HG03045 (cell line): ENCODE results near the gene EEPD1.
"Not testable (repeated sequence)": the region's sequence is repeated elsewhere in the genome, so short reads cannot be mapped to it uniquely, and the experiment has no call there.

Experiments
- ATAC-seq: cut with Tn5 transposase; IDR thresholded peaks from one replicate; pipeline ENCODE4 v1.9.1; 2021; ENCODE audit warnings: mild to moderate bottlenecking, moderate library complexity; ENCODE audit not compliant: unreplicated experiment

Gene EEPD1

DNA sequence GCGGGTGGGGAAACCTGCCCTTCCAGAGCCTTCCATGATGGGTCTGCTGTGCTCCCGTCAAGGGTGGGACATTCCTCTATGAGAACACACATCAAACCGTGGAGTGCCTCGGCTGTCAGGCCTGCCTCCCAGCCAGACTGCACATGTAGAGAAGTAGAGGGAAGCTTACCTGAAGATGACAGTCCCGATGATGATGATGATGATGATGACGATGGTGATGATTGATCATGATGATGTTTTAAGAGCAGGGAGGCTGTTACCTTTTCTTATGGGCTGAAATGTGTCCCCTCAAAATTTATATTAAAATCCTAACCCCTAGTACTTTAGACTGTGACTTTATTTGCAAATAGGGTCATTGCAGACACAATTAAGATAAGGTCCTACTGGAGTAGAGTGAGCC is 160.6 kb downstream of the EEPD1 start:
- no peak for ATAC-seq

GRCh38 chr7:36314491-36314890 is 161.4 kb downstream of the EEPD1 start:
- ATAC-seq: no peak

DNA sequence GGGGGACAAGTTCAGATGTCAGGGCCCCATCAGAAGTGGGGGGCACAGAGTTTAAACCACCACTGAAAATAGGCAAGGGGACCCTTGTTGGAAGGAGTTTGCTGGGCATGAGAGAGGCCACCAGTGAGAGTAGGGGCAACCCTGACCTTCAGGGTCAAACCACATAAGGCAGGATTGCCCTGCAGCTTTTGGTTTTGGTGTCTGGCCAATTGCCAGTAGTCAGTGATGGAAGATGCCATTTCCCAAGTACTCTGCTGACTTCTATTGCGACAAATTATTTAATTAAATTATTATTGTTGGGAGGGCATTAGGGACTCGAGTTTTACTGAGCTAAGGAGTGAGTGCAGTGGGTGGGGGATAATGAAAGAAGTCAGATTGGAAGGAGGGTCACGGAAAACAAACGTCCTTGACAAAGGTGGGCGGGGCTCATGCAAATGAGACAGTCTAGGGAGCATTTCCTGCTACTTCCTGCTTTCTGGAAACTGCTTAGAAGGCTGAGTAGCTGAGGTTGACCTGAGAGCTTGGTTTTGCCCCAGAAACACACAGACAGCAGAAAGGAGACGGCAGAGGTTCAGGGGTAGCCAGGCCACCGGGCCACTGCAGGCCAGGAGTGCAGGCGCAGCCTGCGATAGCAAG is 162.4 kb downstream of the EEPD1 start:
- ATAC-seq: no peak

DNA sequence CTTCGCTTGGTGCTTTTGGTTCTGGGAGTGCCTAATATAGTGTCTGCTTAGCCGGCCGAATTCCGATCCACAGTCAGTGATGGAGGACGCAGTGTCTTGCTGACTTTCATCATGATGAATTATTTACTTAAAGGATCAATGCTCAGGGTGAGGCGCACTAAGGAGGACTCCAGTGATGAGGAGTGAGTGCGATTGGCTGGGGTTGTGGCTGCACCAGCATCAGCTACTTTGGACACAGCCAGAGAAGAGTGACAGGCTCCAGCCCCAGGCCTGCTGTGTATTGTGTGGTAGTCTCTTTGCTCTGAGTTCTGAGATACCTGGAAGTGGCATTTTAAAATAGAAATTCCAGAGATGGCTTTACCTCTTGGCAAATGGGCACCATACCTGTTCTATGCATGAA is 163.3 kb downstream of the EEPD1 start:
- ATAC-seq: no peak

DNA sequence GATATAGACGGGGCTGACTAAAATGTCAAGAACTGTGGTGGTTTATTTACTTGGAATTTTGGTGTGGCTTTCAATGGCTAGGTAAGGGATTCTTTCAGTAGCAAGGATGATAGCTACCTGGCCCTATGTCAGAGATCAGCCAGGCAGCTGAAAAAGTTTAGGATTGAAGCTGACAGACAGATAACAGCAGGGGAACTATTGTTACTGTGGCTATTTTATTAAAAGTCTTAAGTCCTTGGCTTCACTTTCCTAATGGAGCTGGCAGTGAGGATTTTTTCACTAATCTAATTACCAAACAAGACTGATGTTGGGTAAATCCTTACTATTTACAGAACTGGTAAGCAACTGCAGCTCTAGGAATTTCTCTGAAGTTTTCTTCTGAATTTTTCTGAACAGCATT is 164.2 kb downstream of the EEPD1 start:
- ATAC-seq: no peak

GRCh38 chr7:36318116-36318515 is 165.1 kb downstream of the EEPD1 start:
- ATAC-seq: no peak

GRCh38 chr7:36321284-36321683 is 168.2 kb downstream of the EEPD1 start:
- not testable (repeated sequence) for ATAC-seq

DNA sequence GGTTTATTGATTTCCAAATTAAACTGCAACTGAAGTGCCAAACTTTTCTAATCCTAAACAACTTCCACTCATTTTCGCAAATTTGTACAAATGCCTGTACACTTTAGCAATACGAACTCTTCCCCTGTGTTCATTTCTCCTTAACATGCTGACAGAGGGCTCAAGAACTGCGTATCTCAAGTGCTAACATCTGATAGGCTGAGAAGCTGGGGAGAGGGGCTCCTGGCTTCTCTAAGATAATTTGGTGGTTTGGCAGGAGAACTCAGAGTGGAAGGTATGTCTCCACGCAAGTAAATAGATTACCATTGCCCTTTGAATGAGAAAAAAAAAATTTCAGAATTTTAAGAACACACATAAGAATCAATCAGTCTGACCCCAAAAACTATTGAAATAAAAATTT is 183.3 kb downstream of the EEPD1 start:
- no peak for ATAC-seq

DNA sequence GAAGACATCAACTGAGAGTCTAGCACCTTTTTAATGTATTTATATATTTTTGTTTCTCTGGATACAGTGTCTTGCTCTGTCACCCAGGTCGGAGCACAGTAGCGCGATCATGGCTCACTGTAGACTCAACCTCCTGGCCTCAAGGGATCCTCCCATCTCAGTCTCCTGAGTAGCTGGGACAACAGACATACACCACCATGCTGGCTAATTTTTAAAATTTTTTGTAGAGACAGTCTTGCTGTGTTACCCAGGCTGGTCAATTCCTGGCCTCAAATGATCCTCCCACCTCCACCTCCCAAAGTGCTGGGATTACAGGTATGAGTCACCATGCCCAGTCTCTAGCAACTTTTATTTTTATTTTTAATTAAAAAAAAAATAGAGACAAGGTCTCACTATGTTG is 185.2 kb downstream of the EEPD1 start:
- no peak for ATAC-seq

DNA sequence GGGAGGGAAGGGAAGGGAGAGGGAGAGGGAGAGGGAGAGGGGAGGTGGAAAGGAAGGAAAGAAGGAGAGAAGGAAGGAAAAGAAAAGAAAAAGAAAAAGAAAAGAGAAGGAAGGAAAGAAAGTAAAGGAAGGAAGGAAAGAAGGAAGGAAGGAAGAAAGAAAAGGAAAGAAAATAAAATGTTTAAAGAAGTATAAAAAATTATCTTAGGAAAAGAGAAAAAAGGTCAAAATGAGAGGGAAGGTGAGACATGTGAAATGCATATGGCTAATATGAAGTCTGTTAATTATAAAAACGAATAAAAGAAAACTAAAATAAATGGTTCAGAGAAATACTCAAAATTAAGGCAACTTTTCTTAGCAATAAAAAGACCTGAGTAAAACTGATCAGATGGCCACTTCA is 190.5 kb downstream of the EEPD1 start:
- ATAC-seq: no peak

GRCh38 chr7:36344622-36345021 is 191.6 kb downstream of the EEPD1 start:
- ATAC-seq: no peak

DNA sequence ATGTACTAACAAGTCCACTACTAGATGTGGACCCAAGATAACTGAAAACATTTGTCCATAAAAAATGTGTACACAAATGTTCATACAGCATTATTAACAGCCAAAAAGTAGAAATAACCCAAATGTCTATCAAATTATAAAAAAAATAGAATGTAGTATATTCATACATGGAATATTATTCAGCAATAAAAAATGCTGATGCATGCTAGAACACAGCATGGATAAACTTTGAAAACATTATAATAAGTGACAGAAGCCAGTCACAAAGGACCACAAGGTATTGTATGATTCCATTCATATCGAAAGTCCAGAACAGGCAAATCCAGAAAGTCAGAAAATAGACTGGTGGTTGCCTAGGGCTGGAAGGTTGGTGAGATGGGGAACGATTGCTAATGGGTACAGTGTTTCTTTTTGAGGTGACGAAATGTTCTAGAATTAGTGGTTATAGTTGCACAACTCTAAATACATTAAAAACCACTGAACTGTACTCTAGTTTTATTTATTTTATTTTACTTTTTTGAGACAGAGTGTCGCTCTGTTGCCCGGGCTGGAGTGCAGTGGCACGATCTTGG is 193.3 kb downstream of the EEPD1 start:
- no peak for ATAC-seq

GRCh38 chr7:36348256-36348655 is 195.2 kb downstream of the EEPD1 start:
- no peak for ATAC-seq

- no peak for ATAC-seq
Observed at GRCh38 chr7:36348771-36349170, 195.7 kb downstream of the EEPD1 start.

GRCh38 chr7:36349626-36350025 is 196.6 kb downstream of the EEPD1 start:
- no peak for ATAC-seq
